Esophagus muscularis mucosa (tissue), 3 donors: Measurements from ENCODE around the gene MPC1.

ENCODE experiments used
- CTCF ChIP-seq, 3 experiments: fragments of 200-600 bp in 2 of 3; fragments of 450-650 bp in 1 of 3; sonication (generic) in 2 of 3; IDR thresholded peaks; one replicate each; pipeline ENCODE4 v1.5.1; 2017 to 2019; ENCODE audit warnings: antibody characterized with exemption in 3 of 3, mild to moderate bottlenecking in 2 of 3, moderate library complexity in 1 of 3
- POLR2A ChIP-seq: fragments of 450-650 bp; IDR thresholded peaks from one replicate; pipeline ENCODE4 v1.6.1; 2017; ENCODE audit warnings: antibody characterized with exemption, moderate library complexity, mild to moderate bottlenecking, low read depth
- POLR2AphosphoS5 ChIP-seq, 2 donors: sonication (generic); formaldehyde crosslinking; IDR thresholded peaks; one replicate each; pipeline ENCODE4 v1.6.1; 2017; ENCODE audit warnings: antibody characterized with exemption in 2 of 2

- no peak for TF ChIP-seq POLR2A
- no peak for TF ChIP-seq CTCF (IDR thresholded peaks at IDR 0.05)
- TF ChIP-seq POLR2AphosphoS5 (IDR thresholded peaks at IDR 0.05) = no peak
Observed at GRCh38 chr6:166361077-166361429, 21.7 kb downstream of the MPC1 start.
